IMR-90 (cell line): ENCODE results near the gene UBAC1. TPM values are rescaled to one million over a fixed set of nuclear protein-coding genes. Genes with fewer than 3 reads are reported as not detected.

Experiments used
- ATAC-seq: fragments of 200-7000 bp; cut with Tn5 transposase; 2 replicates; pipeline ENCODE4 v1.9.1; 2020; ENCODE audit warnings: low read depth, mild to moderate bottlenecking, moderate library complexity
- BruUV-seq: library from RNA; stranded (reverse); fragments of 400-500 nt; replicated peaks from 2 replicates; lab custom pipeline; 2021; lab: Mats Ljungman, UMichigan
- CTCF ChIA-PET: fragments of 300-600 bp; formaldehyde crosslinking; extraction: SDS; loops from one replicate; lab custom pipeline; 2021; ENCODE audit warnings: antibody characterized with exemption; lab: Yijun Ruan, JAX
- POLR2A ChIA-PET: fragments of 300-600 bp; sonication (Branson Sonifier 250); formaldehyde crosslinking; loops from one replicate; lab custom pipeline; 2022; ENCODE audit warnings: antibody characterized with exemption; ENCODE audit not compliant: unreplicated experiment; lab: Charles Lee
- DNase-seq: peaks from one replicate; pipeline ENCODE4 v3.0.0; 2013
- H2AFZ ChIP-seq: replicated peaks from 2 replicates; pipeline ENCODE3; 2013; ENCODE audit warnings: low read length, mild to moderate bottlenecking; ENCODE audit not compliant: poor library complexity
- H2AK5ac ChIP-seq: 2 replicates; pipeline ENCODE4 v1.6.1; 2013; ENCODE audit warnings: low read depth, low read length, inconsistent platforms
- H2AK9ac ChIP-seq: replicated peaks from 2 replicates; pipeline ENCODE3; 2013; ENCODE audit warnings: mild to moderate bottlenecking, low read depth, low read length, moderate library complexity; ENCODE audit not compliant: poor library complexity
- H2BK120ac ChIP-seq: 2 replicates; pipeline ENCODE4 v1.6.1; 2013; ENCODE audit warnings: low read depth, low read length, inconsistent platforms
- H2BK15ac ChIP-seq: 3 replicates; pipeline ENCODE4 v1.6.1; 2013; ENCODE audit warnings: low read depth, low read length, inconsistent platforms
- H2BK20ac ChIP-seq: 2 replicates; pipeline ENCODE4 v1.6.1; 2013; ENCODE audit warnings: low read depth, mild to moderate bottlenecking, inconsistent platforms, low read length, moderate library complexity
- H2BK5ac ChIP-seq: 2 replicates; pipeline ENCODE4 v1.6.1; 2013; ENCODE audit warnings: mild to moderate bottlenecking, low read depth, low read length, inconsistent platforms; ENCODE audit not compliant: poor library complexity, severe bottlenecking
- H3K14ac ChIP-seq: replicated peaks from 2 replicates; pipeline ENCODE4 v1.6.1; 2013; ENCODE audit warnings: low read depth, low read length, inconsistent platforms
- H3K18ac ChIP-seq: 2 replicates; pipeline ENCODE4 v1.6.1; 2013; ENCODE audit warnings: low read depth, low read length, control low read depth
- H3K23ac ChIP-seq: 2 replicates; pipeline ENCODE4 v1.6.1; 2013; ENCODE audit warnings: low read depth, low read length, inconsistent platforms
- H3K27ac ChIP-seq: 2 replicates; pipeline ENCODE4 v1.5.1; 2013; ENCODE audit warnings: mild to moderate bottlenecking, control low read depth, low read length; ENCODE audit not compliant: insufficient read depth
- H3K27me3 ChIP-seq: 2 replicates; pipeline ENCODE4 v1.6.1; 2013; ENCODE audit warnings: low read length; ENCODE audit not compliant: control insufficient read depth, insufficient read depth
- H3K36me3 ChIP-seq: 2 replicates; pipeline ENCODE4 v1.6.1; 2013; ENCODE audit warnings: low read length, mixed read lengths; ENCODE audit not compliant: control insufficient read depth, insufficient read depth
- H3K4ac ChIP-seq: 2 replicates; pipeline ENCODE4 v1.6.1; 2013; ENCODE audit warnings: low read depth, low read length, inconsistent platforms
- H3K4me1 ChIP-seq: 2 replicates; pipeline ENCODE4 v1.6.1; 2013; ENCODE audit warnings: low read length, mixed read lengths; ENCODE audit not compliant: control insufficient read depth, insufficient read depth
- H3K4me2 ChIP-seq: 2 replicates; pipeline ENCODE4 v1.6.1; 2013; ENCODE audit warnings: low read depth, mild to moderate bottlenecking, control low read depth, low read length, moderate library complexity
- H3K4me3 ChIP-seq: 2 replicates; pipeline ENCODE4 v1.5.1; 2013; ENCODE audit warnings: low read depth, mild to moderate bottlenecking, control low read depth, low read length, moderate library complexity; ENCODE audit not compliant: insufficient read depth
- H3K56ac ChIP-seq: 2 replicates; pipeline ENCODE4 v1.6.1; 2013; ENCODE audit warnings: low read length, inconsistent platforms; ENCODE audit not compliant: insufficient read depth; ENCODE audit errors: extremely low read depth
- H3K79me1 ChIP-seq, 2 experiments: 2 replicates each; pipeline ENCODE4 v1.6.1; 2013; ENCODE audit warnings: low read length in 2 of 2, inconsistent platforms in 1 of 2, low read depth in 1 of 2
- H3K9ac ChIP-seq: 2 replicates; pipeline ENCODE4 v1.6.1; 2013; ENCODE audit warnings: low read depth, low read length, control low read depth
- H3K9me1 ChIP-seq: 2 replicates; pipeline ENCODE4 v1.6.1; 2013; ENCODE audit warnings: low read length, inconsistent platforms; ENCODE audit not compliant: insufficient read depth
- H3K9me3 ChIP-seq: 2 replicates; pipeline ENCODE4 v1.6.1; 2013; ENCODE audit warnings: low read length; ENCODE audit not compliant: control insufficient read depth, insufficient read depth
- H4K20me1 ChIP-seq: 2 replicates; pipeline ENCODE4 v1.6.1; 2013; ENCODE audit warnings: low read length, inconsistent platforms; ENCODE audit not compliant: insufficient read depth
- H4K5ac ChIP-seq: 2 replicates; pipeline ENCODE4 v1.6.1; 2013; ENCODE audit warnings: mild to moderate bottlenecking, low read depth, low read length, control low read depth
- H4K8ac ChIP-seq, 2 experiments: 2 replicates each; pipeline ENCODE4 v1.6.1; 2013; ENCODE audit warnings: low read depth in 2 of 2, low read length in 2 of 2, control low read depth in 1 of 2, inconsistent platforms in 1 of 2
- H4K91ac ChIP-seq: 2 replicates; pipeline ENCODE4 v1.6.1; 2013; ENCODE audit warnings: low read depth, low read length, inconsistent platforms; ENCODE audit not compliant: insufficient read depth
- BHLHE40 ChIP-seq: fragments of 150-350 bp; IDR thresholded peaks from 2 replicates; pipeline ENCODE4 v1.6.1; 2016; ENCODE audit warnings: mild to moderate bottlenecking, low read depth, low read length
- CHD1 ChIP-seq: IDR thresholded peaks from 2 replicates; pipeline ENCODE4 v1.6.1; 2012; ENCODE audit warnings: low read depth, low read length, improper control_type of control experiment
- CTCF ChIP-seq: conservative IDR thresholded peaks from 2 replicates; pipeline ENCODE4 v1.5.1; 2012; ENCODE audit warnings: mild to moderate bottlenecking, low read depth, low read length, improper control_type of control experiment
- ELK1 ChIP-seq: fragments of 150-350 bp; IDR thresholded peaks from 2 replicates; pipeline ENCODE4 v1.6.1; 2016; ENCODE audit warnings: low read depth, mild to moderate bottlenecking, low read length, moderate library complexity, borderline replicate concordance
- FOS ChIP-seq: fragments of 150-350 bp; IDR thresholded peaks from 2 replicates; pipeline ENCODE4 v1.6.1; 2016; ENCODE audit warnings: low read depth, low read length
- MXI1 ChIP-seq: IDR thresholded peaks from 2 replicates; pipeline ENCODE4 v1.6.1; 2012; ENCODE audit warnings: low read depth, mild to moderate bottlenecking, low read length, moderate library complexity, borderline replicate concordance
- NFE2L2 ChIP-seq: fragments of 150-350 bp; IDR thresholded peaks from 2 replicates; pipeline ENCODE4 v1.6.1; 2016; ENCODE audit warnings: low read depth, mild to moderate bottlenecking, low read length
- POLR2A ChIP-seq: IDR thresholded peaks from 2 replicates; pipeline ENCODE4 v1.6.1; 2012; ENCODE audit warnings: mild to moderate bottlenecking, low read depth, low read length
- RAD21 ChIP-seq: IDR thresholded peaks from 2 replicates; pipeline ENCODE4 v1.6.1; 2012; ENCODE audit warnings: low read length, improper control_type of control experiment
- RCOR1 ChIP-seq: IDR thresholded peaks from 2 replicates; pipeline ENCODE4 v1.6.1; 2012; ENCODE audit warnings: mild to moderate bottlenecking, low read length, improper control_type of control experiment; ENCODE audit not compliant: insufficient replicate concordance
- RFX5 ChIP-seq: IDR thresholded peaks from 2 replicates; pipeline ENCODE4 v1.8.0; 2012; ENCODE audit warnings: low read depth, mild to moderate bottlenecking, low read length, moderate library complexity
- SMC3 ChIP-seq: fragments of 150-350 bp; IDR thresholded peaks from 2 replicates; pipeline ENCODE4 v1.6.1; 2016; ENCODE audit warnings: low read depth, mild to moderate bottlenecking, antibody characterized with exemption, low read length, moderate library complexity
- USF2 ChIP-seq: fragments of 150-350 bp; IDR thresholded peaks from 2 replicates; pipeline ENCODE4 v1.6.1; 2017; ENCODE audit warnings: mild to moderate bottlenecking, antibody characterized with exemption, low read length, low read depth
- WGBS, 2 experiments: methylation state at CpG; one replicate each; pipeline versions ENCODE4 v1.1.5 to v1.1.7; 2013; ENCODE audit warnings: missing lambda C conversion rate in 2 of 2; ENCODE audit not compliant: insufficient read length in 1 of 2; ENCODE audit errors: extremely low coverage in 2 of 2; 5-methylcytosine and 5-hydroxymethylcytosine counted together
- dilution Hi-C: fragments of 300-500 bp; cut with HindIII; formaldehyde crosslinking; loops from one replicate; pipeline ENCODE4 v1.14.3; 2018; ENCODE audit warnings: low sequenced_read_pairs; ENCODE audit not compliant: unreplicated experiment
- in situ Hi-C: fragments of 300-500 bp; cut with MboI; formaldehyde crosslinking; loops from 3 replicates; pipeline ENCODE4 v1.14.3; 2019; ENCODE audit warnings: low sequenced_read_pairs, inconsistent platforms, mixed read lengths
- intact Hi-C: fragments of 100-400 bp; cut with micrococcal nuclease; formaldehyde crosslinking; loops from 2 replicates; pipeline ENCODE4 v1.10.0; 2022
- polyA plus RNA-seq, 3 experiments: library from polyadenylated mRNA; depleted of rRNA; stranded (reverse); fragments of >200 nt; gene quantifications; 2 replicates each; pipeline ENCODE4 v1.2.3, GENCODE V29; 2012; ENCODE audit warnings: low replicate concordance in 1 of 3
- total RNA-seq: library from RNA; depleted of rRNA; stranded (reverse); fragments of >200 nt; gene quantifications from 2 replicates; pipeline ENCODE4 v1.2.3, GENCODE V29; 2012

UBAC1 gene
- total and polyA plus RNA-seq, 2 of the 4 experiments (the other 2 are of a cell fraction): 25.3 to 33.9 TPM

GRCh38 chr9:135961811-135962695, 880 bp upstream of the UBAC1 start:
- 40% methylated on average over 9 of the region's 15 CpGs; no CpG with 5 or more reads in 1 of the 2 experiments for WGBS, 2 experiments
- H3K4me3 ChIP-seq: no peak overlapping the region
- H3K18ac ChIP-seq: no peak overlapping the region
- H4K20me1 ChIP-seq: peaks cover 14% of the 10 kb centered on the region; the same call in 1 of the 2 replicates
- intact Hi-C loops: loop anchor here (2.0 to 5.0 kb wide), 3 partner anchors 97 to 260 kb away; partner anchors contain the start of gene KCNT1
- H3K36me3 ChIP-seq: no peaks in the 10 kb centered on the region
- H4K5ac ChIP-seq: no peak overlapping the region
- no peak overlapping the region for H2BK15ac ChIP-seq
- ATAC-seq (no peak), DNase-seq (no peak)
- ChIA-PET POLR2A (no interaction called here), CTCF (interaction anchor here (0.6 to 1.3 kb wide), 4 partner anchors 30 to 160 kb away, joined by 3 to 4 read pairs (median 4); no protein-coding TSS in a partner anchor)
- BruUV-seq: no TSS peak
- no peak overlapping the region for H4K91ac ChIP-seq
- H3K14ac ChIP-seq: no peak overlapping the region
- H3K9me3 ChIP-seq: no peaks in the 10 kb centered on the region
- no peak overlapping the region for H3K56ac ChIP-seq
- no peak overlapping the region for H2BK120ac ChIP-seq
- H2AFZ ChIP-seq: peak overlapping the region; percentile 68
- dilution Hi-C loops: no loop called here
- H2AK9ac ChIP-seq: no peak overlapping the region
- no peak overlapping the region for H4K8ac ChIP-seq
- H3K27me3 ChIP-seq: no peaks in the 10 kb centered on the region; the same call in 1 of the 2 replicates
- no peak overlapping the region for H2AK5ac ChIP-seq
- no peak overlapping the region for H2BK20ac ChIP-seq
- in situ Hi-C loops: loop anchor here (5.0 kb wide), 1 partner anchor 160 kb away; no protein-coding TSS in a partner anchor
- no peak overlapping the region for H3K4ac ChIP-seq
- H3K9ac ChIP-seq: no peak overlapping the region
- H3K9me1 ChIP-seq: no peaks in the 10 kb centered on the region; the same call in 1 of the 2 replicates
- no peaks in the 10 kb centered on the region; the same call in none of the 2 replicates for H3K4me1 ChIP-seq
- no peak overlapping the region for H3K23ac ChIP-seq
- H3K27ac ChIP-seq: no peak overlapping the region
- H3K79me1 ChIP-seq: peaks cover 21 to 34% of the 10 kb centered on the region in 2 experiments
- no peak overlapping the region for H2BK5ac ChIP-seq
- H3K4me2 ChIP-seq: no peak overlapping the region
- TF ChIP-seq SMC3: no peak
- TF ChIP-seq ELK1: no peak
- no peak for TF ChIP-seq POLR2A
- TF ChIP-seq RAD21: no peak
- TF ChIP-seq RFX5: no peak
- TF ChIP-seq FOS: no peak
- no peak for TF ChIP-seq USF2
- no peak for TF ChIP-seq NFE2L2
- TF ChIP-seq CHD1: no peak
- TF ChIP-seq MXI1: no peak
- TF ChIP-seq CTCF: no peak
- no peak for TF ChIP-seq BHLHE40
- TF ChIP-seq RCOR1: no peak
